Stimulated activated CD8-positive, alpha-beta memory T cell treated with anti-CD3 and anti-CD28 coated beads, Interleukin-15, amount 100 ng/mL, for 4 hours (primary cell): ENCODE data around the gene MAGI2.

Experiments
- DNase-seq, 2 donors: peaks; one replicate each; pipeline ENCODE4 v3.0.0-alpha.2; 2020; ENCODE audit warnings: low read depth in 2 of 2

The MAGI2 gene

DNA sequence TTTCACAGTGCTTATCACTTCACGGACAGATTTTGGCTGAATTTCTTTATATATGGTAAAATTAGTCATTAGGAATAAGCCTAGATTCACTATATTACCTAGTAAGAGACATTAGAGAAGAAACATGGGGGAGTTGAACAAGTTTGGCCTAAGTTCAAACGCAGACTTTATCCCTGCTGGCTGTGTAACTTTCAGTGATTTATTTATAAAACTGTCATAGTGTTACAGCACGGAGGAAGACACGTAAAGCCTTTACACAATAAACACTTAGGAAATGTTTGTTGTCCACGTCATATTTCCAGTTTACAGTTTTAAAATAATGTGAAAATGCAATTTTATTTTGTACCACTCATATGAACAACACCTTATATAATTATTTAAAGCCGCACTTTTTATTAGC, 661.5 kb downstream of the MAGI2 start:
- DNase-seq, result no peak

- no peak for DNase-seq
Measured at GRCh38 chr7:78788464-78788863, 665.0 kb downstream of the MAGI2 start.

GRCh38 chr7:78787854-78788253, 665.6 kb downstream of the MAGI2 start:
- DNase-seq, result no peak

DNA sequence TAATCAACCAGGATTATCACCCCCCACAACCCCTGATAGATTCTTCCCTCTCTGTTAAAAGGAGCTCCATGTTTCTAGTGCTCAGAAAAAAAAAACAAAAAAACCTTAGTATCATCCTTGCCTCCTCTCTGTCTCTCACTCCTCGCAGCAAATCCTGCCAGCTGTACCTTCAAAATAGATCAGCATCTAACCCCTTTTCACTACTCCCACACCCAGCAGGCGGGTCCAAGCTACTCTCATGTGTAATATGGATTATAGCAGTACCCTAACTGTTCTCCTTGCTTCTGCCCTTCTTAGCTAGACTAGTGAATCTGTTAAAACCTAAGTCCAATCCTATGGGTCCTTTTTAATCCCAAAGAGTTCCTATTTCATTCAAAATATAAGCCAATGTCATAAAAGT, 667.4 kb downstream of the MAGI2 start:
- DNase-seq, result no peak

GRCh38 chr7:78783179-78783962, 670.1 kb downstream of the MAGI2 start:
- no peak for DNase-seq

DNA sequence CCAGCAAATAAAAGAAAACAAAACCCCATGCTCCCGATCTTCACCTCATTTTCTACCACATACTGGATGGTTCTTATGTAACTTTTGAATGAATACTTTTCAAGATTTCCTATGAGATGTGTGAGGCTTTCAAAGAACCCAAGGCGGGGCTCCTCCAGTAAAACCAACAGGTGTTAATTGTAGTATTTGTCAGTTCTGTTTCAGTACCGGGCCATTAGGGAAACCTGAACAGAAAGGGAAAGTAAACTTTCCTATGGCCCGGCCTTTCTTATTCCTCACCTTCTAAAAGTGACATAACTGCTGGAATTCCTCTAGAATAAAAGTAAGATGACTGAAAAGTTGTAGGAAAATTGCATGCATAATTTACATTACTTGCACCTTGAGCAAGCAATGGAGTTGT, 672.9 kb downstream of the MAGI2 start:
- no peak for DNase-seq

DNA sequence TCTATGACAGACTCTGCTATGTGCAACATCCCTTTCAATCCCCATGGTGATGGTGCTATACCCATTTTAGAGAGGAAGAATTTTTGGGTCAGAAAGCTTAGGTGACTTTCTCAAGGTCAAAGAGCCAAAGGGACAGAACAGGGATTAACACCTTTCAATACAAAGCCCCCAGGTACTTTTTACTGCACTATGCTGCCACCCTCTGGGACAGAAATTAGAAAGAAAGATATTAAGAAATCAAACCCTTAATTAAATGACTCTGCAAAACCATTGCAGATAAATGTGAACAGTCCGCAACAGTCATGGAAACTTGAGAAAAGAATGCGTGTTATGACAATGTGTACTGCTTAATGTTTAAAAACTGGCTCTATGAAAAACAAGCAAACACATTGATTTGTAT, 673.7 kb downstream of the MAGI2 start:
- DNase-seq, result no peak

GRCh38 chr7:78777829-78778228, 675.6 kb downstream of the MAGI2 start:
- no peak for DNase-seq

GRCh38 chr7:78770422-78771410, 682.8 kb downstream of the MAGI2 start:
- DNase-seq, result no peak

GRCh38 chr7:78769481-78770101, 683.9 kb downstream of the MAGI2 start:
- no peak for DNase-seq

DNA sequence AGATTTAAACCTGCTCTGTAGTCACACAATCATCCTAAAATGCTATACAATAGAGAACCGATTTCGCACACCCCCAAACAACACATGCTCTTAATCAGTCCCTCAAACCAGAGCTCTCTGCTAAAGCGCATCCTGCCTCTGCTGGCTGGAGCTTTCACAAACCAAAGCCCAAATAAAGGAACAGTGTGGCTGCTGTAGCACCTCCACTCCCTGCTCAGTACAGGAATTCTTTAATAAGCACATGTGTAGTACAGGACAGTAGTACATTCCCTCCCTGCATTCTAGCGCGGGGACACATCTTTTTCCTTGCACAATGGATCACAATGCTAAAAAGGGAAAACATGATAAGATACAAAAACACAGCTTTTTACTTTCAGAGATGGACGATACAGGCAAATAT, 684.6 kb downstream of the MAGI2 start:
- no peak for DNase-seq

GRCh38 chr7:78765943-78766729, 687.3 kb downstream of the MAGI2 start:
- no peak for DNase-seq

DNA sequence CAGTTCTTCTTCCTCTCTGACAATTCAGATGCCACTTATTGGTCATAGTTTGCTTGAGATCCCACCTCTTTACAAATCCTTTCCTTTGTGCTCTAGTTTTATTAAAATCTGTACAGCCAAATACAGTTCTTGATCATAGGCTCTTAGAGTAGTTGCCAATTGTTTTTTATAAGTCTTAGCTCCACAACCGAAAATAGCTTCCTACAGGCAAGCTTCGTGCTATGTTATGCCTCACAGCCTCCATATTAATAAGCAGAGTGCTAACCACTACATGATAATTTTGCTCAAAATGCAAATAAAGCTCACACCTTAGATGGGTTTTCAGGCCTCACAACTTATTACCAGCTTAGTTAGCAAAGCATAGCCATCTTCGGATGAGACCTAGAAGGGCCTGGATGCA, 688.9 kb downstream of the MAGI2 start:
- no peak for DNase-seq

DNA sequence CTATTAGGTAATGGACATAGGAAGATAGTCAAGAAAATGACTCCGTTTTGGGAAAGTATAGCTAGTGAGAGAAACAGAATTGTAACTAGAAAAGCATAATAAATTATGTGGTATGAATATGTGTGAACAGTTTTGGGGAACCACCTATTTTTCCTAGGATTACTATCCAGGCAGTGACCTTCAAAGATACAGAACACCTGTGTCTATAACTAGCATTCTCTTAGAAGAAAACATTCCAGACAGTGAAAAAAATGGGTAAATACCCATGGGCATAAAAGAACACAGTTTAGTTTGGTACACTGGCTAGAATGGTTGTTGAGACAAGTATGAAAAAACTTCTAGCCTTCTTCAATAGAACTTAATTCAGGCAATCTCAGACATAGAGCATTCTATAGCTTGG, 690.8 kb downstream of the MAGI2 start:
- DNase-seq, result no peak

GRCh38 chr7:78760620-78761355, 692.7 kb downstream of the MAGI2 start:
- DNase-seq, result no peak

DNA sequence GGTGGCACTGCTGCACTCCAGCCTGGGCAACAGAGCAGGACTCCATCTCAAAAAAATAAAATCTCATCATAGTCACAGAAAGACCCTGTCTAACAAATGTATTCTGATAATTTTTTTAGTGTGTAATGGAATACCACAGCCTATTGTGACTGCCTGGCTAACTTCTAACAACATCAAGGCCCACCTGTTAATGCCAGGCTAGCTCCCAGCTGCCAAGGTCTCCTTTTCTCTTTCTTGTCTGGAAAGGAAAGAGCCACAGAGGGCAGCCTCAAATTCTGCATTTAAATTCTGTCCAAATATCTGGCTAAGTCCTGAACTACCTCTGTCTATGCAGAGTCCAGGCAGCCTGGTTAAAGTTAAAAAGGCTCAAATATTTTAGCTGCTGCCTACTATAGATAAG, 700.9 kb downstream of the MAGI2 start:
- DNase-seq, result no peak

- no peak for DNase-seq
Measured at GRCh38 chr7:78751253-78751652, 702.2 kb downstream of the MAGI2 start.

DNA sequence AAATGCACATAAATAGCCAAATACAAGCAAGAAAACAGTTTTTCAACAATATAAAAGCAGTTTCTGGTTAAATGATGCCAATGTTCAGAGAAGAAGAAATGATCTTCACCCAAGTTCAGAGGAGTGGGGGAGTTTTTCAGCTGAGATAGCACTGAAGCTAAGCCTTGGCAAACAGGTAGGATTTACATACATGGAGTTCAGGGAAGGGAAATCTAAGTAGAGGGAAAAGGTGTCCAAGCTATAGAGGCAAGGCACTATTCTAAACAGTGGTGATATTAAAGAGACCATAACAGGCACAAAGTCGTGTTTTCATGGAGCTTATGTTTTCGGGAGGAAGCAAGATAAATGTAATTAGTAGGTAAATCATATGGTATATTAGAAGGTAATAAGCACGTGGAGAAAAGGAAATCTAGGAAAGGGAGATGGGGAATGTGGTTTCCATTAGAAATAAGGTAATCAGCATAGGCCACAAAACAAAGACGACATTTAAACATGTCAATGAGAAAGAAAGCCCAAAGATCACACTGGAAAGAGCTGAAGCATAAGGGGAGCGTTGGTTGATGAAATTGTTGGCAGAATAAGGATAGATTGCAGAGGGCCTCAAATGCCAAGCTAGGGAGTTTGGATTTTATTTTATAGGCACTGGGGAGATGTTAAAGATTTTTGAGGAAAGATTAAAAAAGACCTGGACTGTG, 704.3 kb downstream of the MAGI2 start:
- DNase-seq, result no peak

DNA sequence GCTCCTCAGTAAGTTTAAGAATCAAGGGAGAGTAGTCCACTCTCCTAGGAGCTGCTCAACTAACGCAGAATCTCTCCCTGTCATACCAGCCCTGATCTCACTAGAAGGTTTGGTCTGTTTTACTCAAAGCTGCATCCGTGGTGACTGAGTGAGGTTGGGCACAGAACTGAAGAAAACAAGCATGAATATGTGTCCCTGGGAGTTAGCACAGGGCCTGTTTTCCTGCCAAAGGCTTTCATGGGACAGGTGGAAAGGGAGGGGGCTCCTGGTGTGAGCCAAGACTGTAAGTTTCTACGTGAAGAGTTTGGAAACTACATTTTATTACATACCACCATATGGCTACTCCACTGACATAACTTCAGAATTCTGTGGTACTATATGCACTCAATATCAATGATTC, 705.9 kb downstream of the MAGI2 start:
- DNase-seq, result no peak

DNA sequence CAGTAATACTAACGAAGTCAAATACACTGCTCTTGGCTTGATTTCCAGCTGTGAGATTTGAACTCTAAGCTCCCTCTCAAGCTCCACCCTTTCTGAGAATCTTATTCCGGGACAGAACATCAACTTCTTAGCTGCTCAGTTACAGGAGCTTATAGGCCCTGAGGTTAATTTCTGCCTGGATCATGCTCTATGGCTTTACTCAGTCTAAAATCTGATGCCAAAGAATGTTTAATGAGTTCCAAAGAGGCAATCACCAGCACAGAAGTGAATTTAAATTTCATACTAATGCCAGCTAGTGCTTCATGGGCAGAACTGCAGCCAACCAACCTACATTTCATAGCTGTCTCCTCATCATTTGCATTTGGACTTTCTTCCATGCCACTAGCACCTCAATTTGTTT, 707.2 kb downstream of the MAGI2 start:
- DNase-seq, result no peak
